ENCODE measurements around the gene SASH1. TPM values are rescaled to one million over a fixed set of nuclear protein-coding genes. Genes with fewer than 3 reads are reported as not detected.

SASH1 gene
- 20.5 TPM for total RNA-seq
- long read RNA-seq, full-length matches to known transcripts = 6 of 23 reads
- long read RNA-seq, partial matches to known transcripts = 4 of 23 reads
- long read RNA-seq, other reads (novel, unspliced or antisense) = 13 of 23 reads

GRCh38 chr6:148342350-148343046 lies at the start of gene SASH1:
SASH1 (plus strand) TSS chr6:148342838; CDS start chr6:148343068, 230 bp downstream.
- DNase-seq (ENCODE audit: low spot score) = peak; percentile 78
- intact Hi-C loops (cut with DNase I) = loop anchor here (5.0 kb wide), 1 partner anchor 120 kb away; no protein-coding TSS in a partner anchor

- intact Hi-C loops (cut with DNase I) = no loop called here
- DNase-seq (ENCODE audit: low spot score) = no peak
Observed at GRCh38 chr6:148293181-148293995, 49.2 kb upstream of the SASH1 start.

DNA sequence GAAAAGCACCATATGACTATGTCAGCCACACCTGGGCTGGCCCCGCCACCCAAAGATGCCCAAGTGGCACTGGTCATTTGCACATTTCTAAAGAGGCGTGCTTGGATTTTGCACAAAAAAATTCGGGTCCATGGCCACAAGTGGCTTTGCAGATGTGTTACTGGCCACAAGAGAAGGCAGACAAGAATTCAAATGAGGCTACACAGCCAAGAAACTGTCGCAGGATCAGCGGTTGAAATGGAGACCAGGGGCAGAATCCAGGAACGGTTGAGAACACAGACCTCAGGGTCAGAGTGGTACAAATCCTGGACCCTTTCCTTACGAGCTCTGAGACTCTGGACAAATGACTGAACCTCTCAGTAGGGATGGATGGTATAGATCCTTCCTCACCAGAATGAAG lies 48.6 kb upstream of the SASH1 start:
- no peak for DNase-seq (ENCODE audit: low spot score)
- intact Hi-C loops (cut with DNase I) = no loop called here

DNA sequence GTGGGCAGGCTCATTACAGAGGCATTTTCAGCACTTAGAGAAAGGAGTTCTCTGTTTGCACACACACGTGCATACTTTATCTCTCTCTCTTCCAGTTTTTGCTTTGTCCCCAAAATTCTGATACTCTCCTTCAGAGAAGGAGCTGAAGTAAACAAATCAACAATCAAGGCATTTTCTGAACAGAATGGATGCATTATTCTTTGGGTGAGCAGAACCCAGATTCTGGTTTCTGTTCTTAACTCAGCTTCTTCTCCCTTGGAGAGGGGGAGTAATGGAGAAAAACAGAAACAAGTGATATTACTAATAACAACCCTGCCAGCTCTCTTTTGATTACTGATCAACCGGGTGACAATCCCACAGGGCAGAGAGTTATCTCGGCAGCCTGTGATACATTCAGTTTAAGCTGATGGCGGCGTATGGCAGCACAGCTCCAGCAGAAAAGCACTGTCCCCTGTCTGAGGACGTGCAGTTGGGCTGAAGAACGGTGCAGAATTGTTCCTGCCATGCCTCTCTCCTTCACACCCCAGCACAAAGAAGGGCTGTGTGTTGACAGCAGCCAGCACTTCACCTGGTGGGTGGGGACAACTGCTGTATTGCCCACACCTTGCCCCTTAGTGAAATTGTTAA lies 47.3 kb upstream of the SASH1 start:
- no peak for DNase-seq (ENCODE audit: low spot score)
- intact Hi-C loops (cut with DNase I) = no loop called here

GRCh38 chr6:148296771-148297170 lies 45.9 kb upstream of the SASH1 start:
- intact Hi-C loops (cut with DNase I) = no loop called here
- no peak for DNase-seq (ENCODE audit: low spot score)

DNA sequence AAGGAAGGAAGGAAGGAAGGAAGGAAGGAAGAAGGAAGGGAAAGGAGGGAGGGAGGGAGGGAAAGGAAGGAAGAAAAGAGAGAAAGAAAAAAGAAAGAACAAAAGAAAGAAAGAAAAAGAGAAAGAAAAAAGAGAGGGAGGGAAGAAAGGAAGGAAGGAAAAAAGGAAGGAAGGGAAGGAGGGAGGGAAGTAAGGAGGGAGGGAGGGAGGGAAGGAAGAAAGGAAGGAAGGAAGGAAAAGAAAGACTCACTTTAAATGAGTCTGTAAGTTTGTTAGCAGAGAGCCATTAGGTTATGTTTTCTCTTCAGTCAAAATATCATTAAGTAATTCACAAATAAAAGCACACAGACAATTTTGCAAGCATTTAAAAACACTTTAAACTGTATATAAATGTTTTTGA lies 44.0 kb upstream of the SASH1 start:
- intact Hi-C loops (cut with DNase I) = no loop called here
- no peak for DNase-seq (ENCODE audit: low spot score)

GRCh38 chr6:148303616-148304015 lies 39.0 kb upstream of the SASH1 start:
- intact Hi-C loops (cut with DNase I) = no loop called here
- no peak for DNase-seq (ENCODE audit: low spot score)

DNA sequence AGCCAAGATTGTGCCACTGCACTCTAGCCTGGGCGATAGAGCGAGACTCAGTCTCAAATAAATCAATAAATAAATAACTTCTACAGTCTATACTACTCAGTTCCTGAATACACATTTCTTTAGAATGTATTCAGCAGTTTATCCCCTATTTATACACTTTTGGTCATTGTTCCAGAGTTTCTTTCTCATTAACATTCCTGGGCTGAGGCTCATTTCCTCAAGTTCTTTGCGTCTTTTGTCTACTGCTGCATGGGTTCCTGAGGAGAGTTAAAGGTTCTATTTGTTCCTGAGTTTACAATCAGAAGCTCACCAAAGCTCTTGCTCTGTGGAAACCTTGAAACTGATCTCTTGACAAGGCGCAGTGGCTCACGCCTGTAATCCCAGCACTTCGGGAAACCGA lies 37.7 kb upstream of the SASH1 start:
- no peak for DNase-seq (ENCODE audit: low spot score)
- intact Hi-C loops (cut with DNase I) = no loop called here

DNA sequence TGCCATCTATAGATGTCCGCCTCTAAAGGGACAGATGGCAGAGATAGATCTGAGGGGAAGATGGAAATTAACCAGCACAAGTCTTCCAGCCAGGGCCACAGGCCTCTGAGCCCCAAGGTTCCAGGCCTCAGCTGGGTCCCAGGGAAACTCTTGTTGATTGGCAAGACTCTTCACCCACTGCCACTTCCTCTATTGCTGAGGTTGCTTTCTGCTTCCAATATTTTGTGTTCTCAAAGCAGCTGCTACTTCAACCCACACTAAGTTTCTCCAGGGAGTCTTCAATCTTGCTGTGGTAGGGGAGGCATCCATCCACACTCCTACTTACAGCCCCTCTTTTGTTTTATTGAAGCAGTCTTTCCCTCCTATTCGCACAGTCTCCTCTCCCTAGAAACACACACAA lies 36.4 kb upstream of the SASH1 start:
- intact Hi-C loops (cut with DNase I) = no loop called here
- DNase-seq (ENCODE audit: low spot score) = no peak

- intact Hi-C loops (cut with DNase I) = no loop called here
- no peak for DNase-seq (ENCODE audit: low spot score)
Observed at GRCh38 chr6:148307405-148307804, 35.2 kb upstream of the SASH1 start.

DNA sequence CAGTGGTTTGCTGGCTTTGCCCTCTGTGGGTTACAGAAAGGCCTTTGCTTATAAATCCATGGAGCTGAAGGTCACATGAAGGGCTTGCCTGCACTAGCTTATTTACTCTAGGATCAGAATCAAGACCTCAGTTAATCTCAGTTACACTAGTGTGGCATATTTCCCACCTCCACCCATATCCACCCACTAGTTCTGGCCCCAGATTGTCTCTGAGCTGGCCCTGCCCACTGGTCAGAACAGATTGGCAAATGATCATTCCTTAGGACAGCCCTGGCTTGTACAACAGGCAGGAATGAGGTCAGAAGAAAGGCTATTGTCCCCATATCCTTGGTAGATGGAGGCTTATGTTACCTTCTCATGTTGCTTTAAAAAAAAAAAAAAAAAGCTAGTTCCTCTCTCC lies 33.3 kb upstream of the SASH1 start:
- no peak for DNase-seq (ENCODE audit: low spot score)
- intact Hi-C loops (cut with DNase I) = no loop called here

DNA sequence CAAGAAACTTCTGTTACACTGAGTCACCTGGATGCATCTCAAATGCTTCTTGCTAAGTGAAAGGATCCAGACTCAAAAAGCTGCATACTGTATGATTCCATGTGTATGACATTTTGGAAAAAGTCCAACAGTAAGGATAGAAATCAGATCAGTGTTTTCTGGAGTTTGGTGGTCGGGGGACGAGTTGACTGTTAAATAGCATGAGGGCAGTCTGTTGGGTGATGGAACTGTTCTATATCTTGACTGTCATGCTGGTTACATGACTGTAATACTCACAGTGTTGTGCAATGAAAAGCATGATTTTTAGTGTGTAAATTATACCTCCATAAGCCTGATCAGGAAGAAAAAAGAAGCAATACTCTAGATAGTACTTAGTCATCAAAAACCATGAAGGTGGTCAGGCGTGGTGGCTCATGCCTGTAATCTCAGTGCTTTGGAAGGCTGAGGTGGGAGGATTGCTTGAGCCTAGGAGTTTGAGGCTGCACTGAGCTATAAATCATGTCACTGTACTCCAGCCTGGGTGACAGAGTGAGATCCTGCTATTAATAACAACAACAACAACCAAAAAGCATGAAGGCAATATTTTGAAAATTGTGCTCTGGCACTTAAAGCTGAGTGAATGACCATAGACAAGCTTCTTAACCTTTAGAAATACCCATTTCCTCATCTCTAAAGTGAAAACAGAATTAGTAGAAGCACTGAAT lies 30.5 kb upstream of the SASH1 start:
- intact Hi-C loops (cut with DNase I) = no loop called here
- DNase-seq (ENCODE audit: low spot score) = no peak

DNA sequence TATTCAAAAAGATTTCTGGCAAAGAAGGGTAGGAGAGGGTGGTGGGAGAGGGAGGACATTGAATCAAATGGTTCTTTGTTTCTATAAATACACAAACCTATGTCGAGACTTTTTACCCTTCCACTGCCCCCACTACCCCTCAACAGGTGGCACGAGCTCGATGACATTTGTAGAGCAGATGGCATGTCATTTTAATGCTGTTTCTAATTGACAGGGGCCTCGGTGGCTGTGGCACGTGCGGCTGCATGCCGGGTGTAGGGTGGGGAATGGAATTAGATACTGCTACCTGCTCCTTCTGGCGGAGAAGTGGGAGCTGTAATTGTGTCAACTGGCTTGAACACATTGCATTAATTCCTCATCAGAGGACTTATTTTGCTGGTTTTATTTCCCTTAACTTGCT lies 29.1 kb upstream of the SASH1 start:
- intact Hi-C loops (cut with DNase I) = no loop called here
- no peak for DNase-seq (ENCODE audit: low spot score)

DNA sequence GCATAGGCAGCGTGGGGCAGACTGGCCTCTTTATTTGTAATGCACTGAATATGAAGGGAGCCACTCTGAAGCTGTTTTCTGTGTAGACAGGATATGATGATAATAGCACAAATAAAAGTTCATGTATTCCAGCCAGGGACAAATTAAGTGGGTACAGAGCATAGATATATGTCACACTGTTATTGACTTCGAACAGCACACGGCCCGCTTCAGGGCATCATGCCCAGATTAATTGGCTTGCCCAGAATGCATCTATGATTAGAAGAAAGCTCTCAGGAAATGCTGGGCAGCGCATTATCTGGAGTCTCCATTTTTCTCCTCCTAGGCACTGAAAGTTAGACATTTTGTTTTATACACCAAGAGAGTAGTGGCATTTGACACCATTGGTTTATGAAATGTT lies 26.3 kb upstream of the SASH1 start:
- DNase-seq (ENCODE audit: low spot score) = no peak
- intact Hi-C loops (cut with DNase I) = no loop called here

DNA sequence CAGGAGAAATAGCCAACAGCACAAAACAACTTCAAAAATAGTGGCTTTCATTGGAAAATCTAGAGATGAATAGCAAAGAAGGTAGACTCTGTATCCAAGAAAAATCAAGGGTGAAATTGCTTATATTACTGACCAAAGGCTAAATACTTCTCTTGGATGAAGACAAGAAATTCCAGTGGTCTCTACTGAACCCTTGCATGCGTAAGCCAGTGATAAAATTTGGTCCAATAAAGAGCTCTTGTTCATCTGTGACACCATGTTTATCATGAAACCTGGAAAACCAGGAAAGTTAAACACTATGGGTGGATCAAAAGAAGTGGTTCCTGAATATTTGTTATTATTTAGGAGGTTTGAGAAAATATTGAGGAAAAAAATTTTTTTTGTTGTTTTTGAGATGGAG lies 25.6 kb upstream of the SASH1 start:
- intact Hi-C loops (cut with DNase I) = no loop called here
- no peak for DNase-seq (ENCODE audit: low spot score)

GRCh38 chr6:148317739-148318138 lies 24.9 kb upstream of the SASH1 start:
- intact Hi-C loops (cut with DNase I) = no loop called here
- DNase-seq (ENCODE audit: low spot score) = no peak

DNA sequence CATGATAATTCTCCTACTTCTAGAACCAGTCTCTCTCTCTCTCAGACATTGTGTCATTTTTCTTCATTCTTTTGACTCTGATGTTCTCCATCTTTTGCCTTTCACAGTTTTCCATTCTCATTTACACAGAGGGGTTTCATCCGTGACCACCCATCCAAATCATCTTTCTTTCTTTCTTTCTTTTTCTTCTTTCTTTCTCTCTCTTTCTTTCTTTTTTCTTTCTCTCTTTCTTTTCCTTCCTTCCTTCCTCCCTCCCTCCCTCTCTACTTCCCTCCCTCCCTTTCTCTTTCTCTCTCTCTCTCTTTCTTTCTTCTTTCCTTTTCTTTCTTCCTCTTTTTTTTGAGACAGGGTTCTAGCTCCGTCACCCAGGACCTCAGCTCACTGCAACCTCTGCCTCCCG lies 19.9 kb upstream of the SASH1 start:
- DNase-seq (ENCODE audit: low spot score) = no peak
- intact Hi-C loops (cut with DNase I) = no loop called here

- no peak for DNase-seq (ENCODE audit: low spot score)
- intact Hi-C loops (cut with DNase I) = no loop called here
Observed at GRCh38 chr6:148323344-148323743, 19.3 kb upstream of the SASH1 start.

DNA sequence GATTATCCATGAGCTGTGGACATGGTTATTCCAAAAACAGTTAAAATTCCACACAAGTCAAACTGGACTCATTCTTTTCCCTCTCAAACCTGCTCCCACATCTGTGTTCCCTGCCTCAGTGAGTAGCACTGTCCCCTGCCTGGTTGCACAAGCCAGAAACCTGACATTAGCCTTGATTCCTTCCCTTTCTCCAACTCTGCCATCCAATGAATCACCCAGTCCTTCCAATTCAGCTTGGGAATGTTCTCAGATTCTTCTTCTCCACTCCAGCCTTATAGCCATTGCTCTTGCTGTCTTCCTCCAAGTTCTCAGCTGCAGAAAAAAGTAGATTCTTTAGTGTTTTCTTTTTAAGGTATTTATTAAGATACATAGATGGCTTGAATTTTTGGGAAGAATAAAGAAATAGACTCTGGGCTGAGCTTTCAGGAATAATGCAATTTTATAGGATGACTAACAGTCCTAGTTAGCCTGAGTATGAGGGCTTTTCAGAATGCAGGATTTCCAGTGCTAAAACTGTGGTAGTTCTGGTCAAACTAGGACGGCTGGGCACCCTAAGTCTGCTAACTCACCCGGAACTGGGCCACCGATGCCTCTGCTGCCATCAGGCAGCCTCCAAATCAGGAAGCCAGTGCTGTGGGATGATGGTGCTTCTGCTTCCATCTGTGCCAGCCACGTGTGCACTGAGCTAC lies 18.2 kb upstream of the SASH1 start:
- intact Hi-C loops (cut with DNase I) = no loop called here

More for the DNA sequence above, 18.2 kb upstream of the SASH1 start:
- no peak for DNase-seq (ENCODE audit: low spot score)
